Activated gamma-delta T cell treated with Interleukin-2 at 50 U/mL for 16 hours (primary cell): ENCODE data around the gene BAD.
A peak's percentile ranks its signal among the peaks of the same experiment; 100 is the strongest.

ENCODE experiments used
- DNase-seq: peaks from one replicate; pipeline ENCODE4 v3.0.0-alpha.2; 2020

BAD gene

GRCh38 chr11:64275031-64275800 is 9.2 kb downstream of the BAD start:
- DNase-seq: no peak

- DNase-seq: peak; percentile 97
Measured at GRCh38 chr11:64269540-64270220, 14.8 kb downstream of the BAD start.

- peak; percentile 29 for DNase-seq
Measured at GRCh38 chr11:64268893-64269539, 15.4 kb downstream of the BAD start.

- DNase-seq: no peak
Measured at GRCh38 chr11:64268025-64268892, 16.2 kb downstream of the BAD start.

GRCh38 chr11:64267207-64267945 is 17.1 kb downstream of the BAD start:
- no peak for DNase-seq

GRCh38 chr11:64266339-64266738 is 18.1 kb downstream of the BAD start:
- no peak for DNase-seq

- no peak for DNase-seq
Measured at GRCh38 chr11:64265176-64266160, 19.0 kb downstream of the BAD start.

- DNase-seq: no peak
Measured at GRCh38 chr11:64264371-64264852, 20.1 kb downstream of the BAD start.

GRCh38 chr11:64263947-64264317 is 20.5 kb downstream of the BAD start:
- DNase-seq: no peak

GRCh38 chr11:64263021-64263946 is 21.2 kb downstream of the BAD start:
- no peak for DNase-seq

- DNase-seq: no peak
Measured at GRCh38 chr11:64262271-64263002, 22.0 kb downstream of the BAD start.

GRCh38 chr11:64261556-64262080 is 22.8 kb downstream of the BAD start:
- no peak for DNase-seq

- no peak for DNase-seq
Measured at GRCh38 chr11:64260147-64260708, 24.2 kb downstream of the BAD start.

- DNase-seq: no peak
Measured at GRCh38 chr11:64259533-64260067, 24.9 kb downstream of the BAD start.

- no peak for DNase-seq
Measured at GRCh38 chr11:64258946-64259532, 25.4 kb downstream of the BAD start.

- DNase-seq: no peak
Measured at GRCh38 chr11:64258356-64258755, 26.1 kb downstream of the BAD start.

GRCh38 chr11:64256300-64256699 is 28.2 kb downstream of the BAD start:
- DNase-seq: no peak
